Osteoblast (primary cell): ENCODE data around the gene FANCI. TPM values are rescaled to one million over a fixed set of nuclear protein-coding genes. Genes with fewer than 3 reads are reported as not detected.
A peak's percentile ranks its signal among the peaks of the same experiment; 100 is the strongest.

Source experiments
- DNase-seq: peaks from one replicate; pipeline ENCODE4 v3.0.0; 2011; ENCODE audit warnings: low spot score, mixed read lengths; ENCODE audit not compliant: insufficient read length; ENCODE audit errors: missing footprints
- H2AFZ ChIP-seq: 2 replicates; pipeline ENCODE4 v1.6.0; 2011; ENCODE audit warnings: mild to moderate bottlenecking, low read length
- H3K27ac ChIP-seq: 2 replicates; pipeline ENCODE4 v1.5.1; 2011; ENCODE audit warnings: mild to moderate bottlenecking, low read depth, low read length, moderate library complexity
- H3K27me3 ChIP-seq: 2 replicates; pipeline ENCODE4 v1.6.0; 2012; ENCODE audit warnings: mild to moderate bottlenecking, control low read depth, inconsistent platforms, low read length, moderate library complexity; ENCODE audit not compliant: insufficient read depth
- H3K36me3 ChIP-seq: 2 replicates; pipeline ENCODE4 v1.5.1; 2011; ENCODE audit warnings: mild to moderate bottlenecking, low read length, control low read depth, moderate library complexity; ENCODE audit not compliant: insufficient read depth
- H3K4me1 ChIP-seq: 2 replicates; pipeline ENCODE4 v1.5.1; 2011; ENCODE audit warnings: mild to moderate bottlenecking, low read length, control low read depth, moderate library complexity; ENCODE audit not compliant: insufficient read depth
- H3K4me2 ChIP-seq: 2 replicates; pipeline ENCODE4 v1.6.0; 2011; ENCODE audit warnings: mild to moderate bottlenecking, low read length; ENCODE audit not compliant: insufficient read depth
- H3K4me3 ChIP-seq: fragments of 200-600 bp; sonication (generic); 3 replicates; pipeline ENCODE4 v1.5.1; 2012; ENCODE audit warnings: mild to moderate bottlenecking, low read length, inconsistent platforms; ENCODE audit not compliant: insufficient read depth
- H3K79me2 ChIP-seq: 2 replicates; pipeline ENCODE4 v1.6.0; 2012; ENCODE audit warnings: mild to moderate bottlenecking, low read length, control low read depth, inconsistent platforms; ENCODE audit not compliant: insufficient read depth
- H3K9me3 ChIP-seq: 2 replicates; pipeline ENCODE4 v1.5.1; 2011; ENCODE audit warnings: low read depth, low read length, control low read depth
- H4K20me1 ChIP-seq: 2 replicates; pipeline ENCODE4 v1.6.0; 2012; ENCODE audit warnings: mild to moderate bottlenecking, low read length, control low read depth; ENCODE audit not compliant: insufficient read depth
- total RNA-seq: library from RNA; depleted of rRNA; stranded (reverse); fragments of >200 nt; gene quantifications from 2 replicates; pipeline ENCODE4 v1.2.3, GENCODE V29; 2012
- TF ChIP-seq, protein P1 (sequence below): IDR thresholded peaks from 2 replicates; pipeline ENCODE4 v1.5.1; 2011; ENCODE audit warnings: mild to moderate bottlenecking, low read depth, low read length, moderate library complexity; ENCODE audit errors: extremely low read depth

FANCI gene
- total RNA-seq, 1 donor, result 59.4 TPM

DNA sequence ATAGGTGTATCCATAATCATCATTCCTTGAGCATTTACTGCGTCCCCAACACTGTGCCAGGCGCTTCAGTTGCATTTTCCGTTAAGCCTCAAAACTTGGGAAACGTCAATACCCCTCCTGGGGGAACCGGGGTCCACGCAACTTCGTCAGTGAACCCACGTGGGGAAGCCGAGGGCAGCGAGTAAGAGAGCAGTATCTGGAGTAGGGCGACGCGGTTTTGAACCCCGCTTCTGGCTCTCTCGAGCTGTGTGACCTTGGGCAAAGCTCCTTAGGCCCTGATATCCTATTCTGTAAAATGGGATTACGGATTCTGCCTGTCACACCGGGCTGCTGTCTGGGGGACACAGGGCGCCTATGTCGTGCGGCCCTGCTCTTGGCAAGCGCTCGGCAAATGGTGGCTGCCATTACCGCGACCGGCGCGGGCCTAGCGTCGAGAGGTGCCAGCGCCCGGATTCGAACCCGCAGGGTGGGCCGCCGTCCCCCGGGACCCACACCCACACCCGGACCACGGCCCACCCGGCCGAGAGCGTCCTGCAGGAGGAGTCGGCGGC lies 90.3 kb downstream of the FANCI start:
- peaks cover 40% of the 10 kb centered on the region for H4K20me1 ChIP-seq

DNA sequence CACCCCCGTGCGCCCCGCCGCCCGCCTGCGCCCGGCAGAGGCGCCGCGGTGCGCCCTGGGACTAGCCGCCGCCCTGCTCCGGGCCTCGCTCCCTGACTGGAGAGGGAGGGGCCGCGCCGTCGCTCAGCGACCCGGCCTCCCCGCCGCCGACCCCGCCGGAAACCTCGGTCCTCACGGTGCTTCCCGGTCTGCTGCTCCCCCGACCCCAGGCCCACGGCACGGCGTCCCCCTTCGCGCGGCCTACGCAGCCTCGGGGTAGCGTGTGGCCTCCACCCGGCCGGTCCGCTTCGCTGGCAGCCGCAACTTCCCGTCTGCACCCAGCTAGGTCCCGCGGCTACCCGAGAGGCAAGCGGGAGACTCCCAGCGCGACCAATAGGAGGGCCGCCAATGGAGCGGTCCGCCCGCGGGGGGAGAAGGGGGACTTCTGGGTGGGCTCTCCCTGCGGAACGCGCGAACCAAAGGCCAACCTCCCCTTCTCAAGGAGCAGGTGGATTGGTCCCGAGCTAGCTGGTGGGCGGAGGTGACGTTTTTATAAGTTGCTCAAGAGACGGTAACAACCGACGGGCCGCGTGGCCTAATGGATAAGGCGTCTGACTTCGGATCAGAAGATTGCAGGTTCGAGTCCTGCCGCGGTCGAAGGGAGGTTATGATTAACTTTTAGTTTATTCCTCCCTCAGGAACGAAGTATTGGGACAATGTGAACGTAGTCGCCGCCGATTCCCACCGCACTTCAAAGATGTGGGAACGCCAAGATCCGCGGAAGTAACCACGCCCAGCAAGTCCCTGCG lies 90.9 kb downstream of the FANCI start, which contains the start of gene POLG:
TSS of gene POLG (minus strand) at position 315 of the 788 bp plus-strand sequence. CDS start 1,070 bp downstream, outside the sequence.
- peaks cover 47% of the 10 kb centered on the region for H3K79me2 ChIP-seq
- H3K27ac ChIP-seq, result peak within 1 kb of the TSS; percentile 76
- no peaks in the 10 kb centered on the region for H3K9me3 ChIP-seq
- peak within 1 kb of the TSS; percentile 85 for H2AFZ ChIP-seq
- H3K27me3 ChIP-seq, result peaks cover 16% of the 10 kb centered on the region
- peak within 1 kb of the TSS; percentile 91 for H3K4me3 ChIP-seq
- H3K4me1 ChIP-seq, result peaks cover 35% of the 10 kb centered on the region
- H3K4me2 ChIP-seq, result peak within 1 kb of the TSS; percentile 97
- H4K20me1 ChIP-seq, result peaks cover 35% of the 10 kb centered on the region
- peaks cover 35% of the 10 kb centered on the region for H3K36me3 ChIP-seq
- peak; percentile 100 for DNase-seq
- TF ChIP-seq, protein P1, sequence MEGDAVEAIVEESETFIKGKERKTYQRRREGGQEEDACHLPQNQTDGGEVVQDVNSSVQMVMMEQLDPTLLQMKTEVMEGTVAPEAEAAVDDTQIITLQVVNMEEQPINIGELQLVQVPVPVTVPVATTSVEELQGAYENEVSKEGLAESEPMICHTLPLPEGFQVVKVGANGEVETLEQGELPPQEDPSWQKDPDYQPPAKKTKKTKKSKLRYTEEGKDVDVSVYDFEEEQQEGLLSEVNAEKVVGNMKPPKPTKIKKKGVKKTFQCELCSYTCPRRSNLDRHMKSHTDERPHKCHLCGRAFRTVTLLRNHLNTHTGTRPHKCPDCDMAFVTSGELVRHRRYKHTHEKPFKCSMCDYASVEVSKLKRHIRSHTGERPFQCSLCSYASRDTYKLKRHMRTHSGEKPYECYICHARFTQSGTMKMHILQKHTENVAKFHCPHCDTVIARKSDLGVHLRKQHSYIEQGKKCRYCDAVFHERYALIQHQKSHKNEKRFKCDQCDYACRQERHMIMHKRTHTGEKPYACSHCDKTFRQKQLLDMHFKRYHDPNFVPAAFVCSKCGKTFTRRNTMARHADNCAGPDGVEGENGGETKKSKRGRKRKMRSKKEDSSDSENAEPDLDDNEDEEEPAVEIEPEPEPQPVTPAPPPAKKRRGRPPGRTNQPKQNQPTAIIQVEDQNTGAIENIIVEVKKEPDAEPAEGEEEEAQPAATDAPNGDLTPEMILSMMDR, result no peak

More for the DNA sequence above, 90.3 kb downstream of the FANCI start:
- Histone ChIP-seq H3K9me3 (no peaks in the 10 kb centered on the region), H2AFZ (peak overlapping the region; percentile 85), H3K36me3 (peaks cover 42% of the 10 kb centered on the region), H3K4me2 (peak overlapping the region; percentile 97), H3K4me3 (peak overlapping the region; percentile 91), H3K79me2 (peaks cover 53% of the 10 kb centered on the region), H3K27ac (peak overlapping the region; percentile 76), H3K27me3 (peaks cover 16% of the 10 kb centered on the region), H3K4me1 (peaks cover 35% of the 10 kb centered on the region)
- DNase-seq, result peak; percentile 81
- TF ChIP-seq, protein P1, result no peak

DNA sequence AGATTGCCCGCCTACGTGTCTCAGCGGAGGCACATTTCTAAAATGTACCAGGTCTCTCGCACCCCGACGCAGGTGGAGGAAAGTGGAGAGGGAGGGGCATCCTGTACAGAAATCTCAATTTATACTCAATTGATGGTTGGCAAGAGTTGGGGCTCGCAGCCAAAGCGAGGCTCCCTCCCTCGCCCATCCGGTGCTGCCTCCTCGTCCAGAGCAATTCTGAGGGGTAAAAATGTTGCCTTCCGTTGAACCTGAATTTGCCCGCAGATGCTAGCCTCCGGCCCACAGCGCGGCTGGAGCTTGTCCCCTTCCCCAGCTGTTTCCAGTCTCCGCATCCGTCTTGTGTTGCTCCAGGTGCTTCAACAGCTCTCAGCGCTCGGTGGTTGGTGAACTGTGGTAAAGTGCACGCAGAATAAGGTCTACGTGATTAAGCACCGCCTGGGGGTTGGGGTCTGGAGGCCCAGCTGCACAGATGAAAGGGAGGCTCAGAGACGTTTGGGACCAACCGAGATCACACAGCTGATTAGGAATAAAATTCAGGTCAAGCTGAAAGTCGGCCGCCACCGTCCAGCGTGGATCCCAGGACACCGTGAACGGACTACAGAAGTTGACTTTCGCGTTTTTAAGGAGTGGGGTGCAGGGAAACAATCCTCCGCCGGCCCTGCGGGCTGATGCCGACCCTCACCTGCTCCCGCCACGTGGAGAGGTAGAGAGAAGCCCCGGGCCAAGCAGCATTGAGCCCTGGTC lies 91.7 kb downstream of the FANCI start:
- peaks cover 39% of the 10 kb centered on the region for H3K79me2 ChIP-seq
- peak overlapping the region; percentile 81 for H3K4me2 ChIP-seq
- H2AFZ ChIP-seq, result peak overlapping the region; percentile 35
- peak; percentile 22 for DNase-seq
- no peak overlapping the region for H3K27ac ChIP-seq
- peaks cover 35% of the 10 kb centered on the region for H3K4me1 ChIP-seq
- peaks cover 27% of the 10 kb centered on the region for H4K20me1 ChIP-seq
- H3K36me3 ChIP-seq, result peaks cover 27% of the 10 kb centered on the region
- peak overlapping the region; percentile 59 for H3K4me3 ChIP-seq
- H3K9me3 ChIP-seq, result no peaks in the 10 kb centered on the region
- TF ChIP-seq, protein P1, result no peak
- H3K27me3 ChIP-seq, result peaks cover 24% of the 10 kb centered on the region
